Loucy (cell line): ENCODE data around the gene RNF38.

Experiments
- H2AFZ ChIP-seq: fragments of 200-600 bp; sonication (generic); 2 replicates; pipeline ENCODE4 v1.6.0; 2016; ENCODE audit warnings: antibody characterized with exemption, mild to moderate bottlenecking, low read length, moderate library complexity
- H3F3A ChIP-seq: fragments of 200-600 bp; 2 replicates; pipeline ENCODE4 v1.6.0; 2016; ENCODE audit warnings: antibody characterized with exemption, low read depth, mild to moderate bottlenecking
- H3K27me3 ChIP-seq: fragments of 200-600 bp; sonication (generic); 2 replicates; pipeline ENCODE4 v1.6.1; 2014; ENCODE audit warnings: low read length, mild to moderate bottlenecking; ENCODE audit not compliant: insufficient read depth, poor library complexity, severe bottlenecking
- H3K36me3 ChIP-seq: fragments of 200-600 bp; sonication (generic); 2 replicates; pipeline ENCODE4 v1.6.1; 2016; ENCODE audit warnings: low read length; ENCODE audit not compliant: insufficient read depth
- H3K4me1 ChIP-seq: fragments of 200-600 bp; sonication (generic); 2 replicates; pipeline ENCODE4 v1.5.1; 2014; ENCODE audit warnings: low read length, mild to moderate bottlenecking; ENCODE audit not compliant: insufficient read depth, poor library complexity, severe bottlenecking
- H3K4me2 ChIP-seq: fragments of 200-600 bp; sonication (generic); 2 replicates; pipeline ENCODE4 v1.6.0; 2014; ENCODE audit warnings: antibody characterized with exemption, low read length, low read depth, mild to moderate bottlenecking; ENCODE audit not compliant: poor library complexity, severe bottlenecking
- H3K4me3 ChIP-seq: fragments of 200-600 bp; sonication (generic); 2 replicates; pipeline ENCODE4 v1.5.1; 2014; ENCODE audit warnings: low read length, mild to moderate bottlenecking, mixed read lengths; ENCODE audit not compliant: poor library complexity, severe bottlenecking
- H3K79me2 ChIP-seq: fragments of 200-600 bp; sonication (generic); 2 replicates; pipeline ENCODE4 v1.6.1; 2014; ENCODE audit warnings: low read length; ENCODE audit not compliant: insufficient read depth
- H3K9ac ChIP-seq: fragments of 200-600 bp; sonication (generic); 2 replicates; pipeline ENCODE4 v1.6.0; 2014; ENCODE audit warnings: mild to moderate bottlenecking, low read depth, low read length, moderate library complexity; ENCODE audit not compliant: poor library complexity, severe bottlenecking
- H3K9me2 ChIP-seq: fragments of 200-600 bp; sonication (generic); replicated peaks from 2 replicates; pipeline ENCODE4 v1.6.1; 2016; ENCODE audit warnings: low read depth, low read length, mixed read lengths
- H3K9me3 ChIP-seq: fragments of 200-600 bp; sonication (generic); 2 replicates; pipeline ENCODE4 v1.6.1; 2014; ENCODE audit warnings: mild to moderate bottlenecking, antibody characterized with exemption, low read length, low read depth; ENCODE audit not compliant: insufficient read depth
- H4K20me1 ChIP-seq: fragments of 200-600 bp; sonication (generic); 2 replicates; pipeline ENCODE4 v1.6.0; 2014; ENCODE audit warnings: antibody characterized with exemption, low read length, mild to moderate bottlenecking; ENCODE audit not compliant: insufficient read depth, poor library complexity, severe bottlenecking
- EZH2phosphoT487 ChIP-seq: fragments of 200-600 bp; IDR thresholded peaks from 2 replicates; pipeline ENCODE4 v1.6.1; 2018; ENCODE audit warnings: antibody characterized with exemption, mild to moderate bottlenecking, moderate library complexity, borderline replicate concordance
- TF ChIP-seq, protein P1 (sequence below): fragments of 200-600 bp; sonication (generic); conservative IDR thresholded peaks from 2 replicates; pipeline ENCODE4 v1.5.1; 2014; ENCODE audit warnings: mild to moderate bottlenecking, antibody characterized with exemption, low read length

RNF38 gene

DNA sequence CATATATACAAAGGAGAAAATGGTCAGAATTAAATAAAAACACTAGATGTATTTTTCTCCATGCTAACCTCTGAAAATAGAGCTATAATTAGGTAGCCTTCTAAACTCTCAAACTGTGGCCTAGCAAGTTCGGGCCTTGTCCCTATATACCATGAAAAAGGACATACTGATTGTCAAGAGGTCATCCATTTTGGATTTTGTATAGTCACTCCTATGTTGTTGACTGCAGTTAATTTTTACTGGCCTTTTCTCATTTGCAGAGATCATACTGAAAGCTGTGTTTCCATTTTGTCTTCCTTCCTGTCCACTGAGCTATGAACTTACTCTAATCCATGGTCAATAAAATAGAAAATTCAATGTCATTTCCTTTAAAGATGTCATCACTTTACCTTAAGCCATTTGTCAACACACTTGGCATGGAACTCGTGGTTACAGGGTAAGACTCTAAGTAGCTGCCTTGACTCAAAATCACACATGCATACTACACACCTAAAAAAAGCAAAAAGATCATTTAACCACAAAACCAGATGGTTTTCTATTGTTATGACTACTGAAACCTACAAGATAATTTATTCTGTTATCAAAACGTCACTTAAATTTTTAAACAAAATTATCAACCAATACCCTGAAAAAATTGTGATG is 58.0 kb downstream of the RNF38 start:
- no peaks in the 10 kb centered on the region for H4K20me1 ChIP-seq
- no peaks in the 10 kb centered on the region for H3K79me2 ChIP-seq
- peaks cover 87% of the 10 kb centered on the region for H3K36me3 ChIP-seq
- no peaks in the 10 kb centered on the region for H3K9me2 ChIP-seq
- no peak overlapping the region for H2AFZ ChIP-seq
- H3K9ac ChIP-seq = no peak overlapping the region
- H3F3A ChIP-seq = no peaks in the 10 kb centered on the region
- H3K9me3 ChIP-seq = no peaks in the 10 kb centered on the region
- H3K27me3 ChIP-seq = no peaks in the 10 kb centered on the region
- peaks cover 9% of the 10 kb centered on the region for H3K4me1 ChIP-seq
- TF ChIP-seq, protein P1, sequence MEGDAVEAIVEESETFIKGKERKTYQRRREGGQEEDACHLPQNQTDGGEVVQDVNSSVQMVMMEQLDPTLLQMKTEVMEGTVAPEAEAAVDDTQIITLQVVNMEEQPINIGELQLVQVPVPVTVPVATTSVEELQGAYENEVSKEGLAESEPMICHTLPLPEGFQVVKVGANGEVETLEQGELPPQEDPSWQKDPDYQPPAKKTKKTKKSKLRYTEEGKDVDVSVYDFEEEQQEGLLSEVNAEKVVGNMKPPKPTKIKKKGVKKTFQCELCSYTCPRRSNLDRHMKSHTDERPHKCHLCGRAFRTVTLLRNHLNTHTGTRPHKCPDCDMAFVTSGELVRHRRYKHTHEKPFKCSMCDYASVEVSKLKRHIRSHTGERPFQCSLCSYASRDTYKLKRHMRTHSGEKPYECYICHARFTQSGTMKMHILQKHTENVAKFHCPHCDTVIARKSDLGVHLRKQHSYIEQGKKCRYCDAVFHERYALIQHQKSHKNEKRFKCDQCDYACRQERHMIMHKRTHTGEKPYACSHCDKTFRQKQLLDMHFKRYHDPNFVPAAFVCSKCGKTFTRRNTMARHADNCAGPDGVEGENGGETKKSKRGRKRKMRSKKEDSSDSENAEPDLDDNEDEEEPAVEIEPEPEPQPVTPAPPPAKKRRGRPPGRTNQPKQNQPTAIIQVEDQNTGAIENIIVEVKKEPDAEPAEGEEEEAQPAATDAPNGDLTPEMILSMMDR = no peak
- no peak for TF ChIP-seq EZH2phosphoT487
- no peak overlapping the region for H3K4me3 ChIP-seq
- no peak overlapping the region for H3K4me2 ChIP-seq

DNA sequence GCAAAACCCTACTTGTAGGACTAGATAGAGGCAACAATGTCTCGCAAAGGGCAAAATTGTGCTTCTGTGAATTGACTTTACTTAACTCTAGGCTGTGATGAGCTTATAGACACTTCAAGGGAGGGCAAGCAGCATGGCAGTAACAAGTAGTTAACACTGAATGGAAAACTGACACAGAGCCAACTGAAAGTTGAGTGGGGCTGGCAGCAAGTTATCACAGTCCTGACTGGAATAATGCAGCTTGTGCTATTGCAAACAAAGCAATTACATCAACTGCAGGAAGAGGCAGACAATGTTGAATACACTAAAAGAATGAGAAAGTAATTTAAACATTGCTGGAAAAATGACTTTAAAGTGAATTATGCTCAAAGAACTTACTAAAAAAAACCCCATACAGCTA is 62.2 kb downstream of the RNF38 start:
- H3K4me1 ChIP-seq = peaks cover 9% of the 10 kb centered on the region
- H3K9me2 ChIP-seq = no peaks in the 10 kb centered on the region
- TF ChIP-seq EZH2phosphoT487 = no peak
- TF ChIP-seq, protein P1 = no peak
- H2AFZ ChIP-seq = no peak overlapping the region
- no peaks in the 10 kb centered on the region for H3F3A ChIP-seq
- H3K4me3 ChIP-seq = no peak overlapping the region
- H4K20me1 ChIP-seq = no peaks in the 10 kb centered on the region
- peaks cover 58% of the 10 kb centered on the region for H3K36me3 ChIP-seq
- no peak overlapping the region for H3K4me2 ChIP-seq
- no peaks in the 10 kb centered on the region for H3K79me2 ChIP-seq
- H3K9ac ChIP-seq = no peak overlapping the region
- H3K9me3 ChIP-seq = no peaks in the 10 kb centered on the region
- no peaks in the 10 kb centered on the region for H3K27me3 ChIP-seq

DNA sequence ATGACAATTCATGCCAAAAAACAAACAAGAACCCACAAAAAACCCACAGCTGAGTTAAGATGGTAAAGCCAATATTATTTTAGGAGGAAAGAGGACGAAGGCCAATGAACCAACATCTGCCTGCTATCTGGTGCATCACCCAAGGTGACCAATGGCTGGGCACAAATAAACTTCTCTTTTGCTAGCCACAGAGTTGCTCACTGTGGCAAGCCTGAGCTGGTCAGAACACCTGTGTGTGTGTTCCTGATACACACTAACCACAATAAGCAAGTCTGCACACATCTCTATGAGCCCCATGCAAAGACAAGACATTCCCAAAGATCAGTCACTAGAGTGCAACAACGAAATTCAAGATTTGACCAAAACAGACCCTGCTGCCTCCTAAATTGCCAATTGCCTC is 63.1 kb downstream of the RNF38 start:
- no peaks in the 10 kb centered on the region for H3K9me2 ChIP-seq
- H3K79me2 ChIP-seq = no peaks in the 10 kb centered on the region
- no peaks in the 10 kb centered on the region for H3F3A ChIP-seq
- TF ChIP-seq, protein P1 = no peak
- TF ChIP-seq EZH2phosphoT487 = no peak
- H2AFZ ChIP-seq = no peak overlapping the region
- no peaks in the 10 kb centered on the region for H4K20me1 ChIP-seq
- H3K9ac ChIP-seq = no peak overlapping the region
- no peaks in the 10 kb centered on the region for H3K27me3 ChIP-seq
- H3K9me3 ChIP-seq = no peaks in the 10 kb centered on the region
- peaks cover 3% of the 10 kb centered on the region for H3K4me1 ChIP-seq
- H3K4me3 ChIP-seq = no peak overlapping the region
- H3K4me2 ChIP-seq = no peak overlapping the region
- peaks cover 55% of the 10 kb centered on the region for H3K36me3 ChIP-seq
